PFSK-1 (cell line): ENCODE data around the gene LBH.

Experiments used
- FOXP2 ChIP-seq: optimal IDR thresholded peaks from 2 replicates; pipeline ENCODE3; 2011; ENCODE audit warnings: borderline replicate concordance, control low read depth, inconsistent platforms; ENCODE audit not compliant: insufficient read depth; ENCODE audit errors: extremely low read length, extremely low read depth
- POLR2AphosphoS5 ChIP-seq: IDR thresholded peaks from 2 replicates; pipeline ENCODE4 v1.6.1; 2012; ENCODE audit warnings: low read depth, mild to moderate bottlenecking, control low read depth, low read length, moderate library complexity
- REST ChIP-seq, 2 experiments: IDR thresholded peaks; 2 replicates each; pipeline versions ENCODE4 v1.6.1 to v1.8.0; 2011 to 2012; ENCODE audit warnings: low read depth in 2 of 2, low read length in 2 of 2, control low read depth in 1 of 2, inconsistent platforms in 1 of 2, mild to moderate bottlenecking in 1 of 2, moderate library complexity in 1 of 2; ENCODE audit not compliant: insufficient read depth in 1 of 2
- TAF1 ChIP-seq: IDR thresholded peaks from 2 replicates; pipeline ENCODE4 v1.6.1; 2012; ENCODE audit warnings: low read length, control low read depth, borderline replicate concordance; ENCODE audit not compliant: insufficient read depth

- TF ChIP-seq REST (IDR thresholded peaks at IDR 0.05; ENCODE audit: insufficient read depth in 1 of 2, low read depth in 2 of 2, low read length in 2 of 2), result no peak
- no peak for TF ChIP-seq TAF1
- TF ChIP-seq POLR2AphosphoS5, result no peak
- TF ChIP-seq FOXP2, result no peak
Observed at GRCh38 chr2:30250421-30250820, 19.1 kb downstream of the LBH start.
